Panc1 (cell line): ENCODE measurements around the gene LIN7B.
"Not testable (repeated sequence)": the region's sequence is repeated elsewhere in the genome, so short reads cannot be mapped to it uniquely, and the experiment has no call there.

Source experiments
- POLR2AphosphoS5 ChIP-seq: IDR thresholded peaks from 2 replicates; pipeline ENCODE4 v1.6.1; 2012; ENCODE audit warnings: mild to moderate bottlenecking, low read depth, low read length, moderate library complexity
- SIN3A ChIP-seq: IDR thresholded peaks from 2 replicates; pipeline ENCODE4 v1.6.1; 2012; ENCODE audit warnings: low read depth, mild to moderate bottlenecking, low read length, moderate library complexity, borderline replicate concordance; ENCODE audit not compliant: insufficient read depth
- TCF7L2 ChIP-seq: IDR thresholded peaks from 2 replicates; pipeline ENCODE4 v1.6.1; 2011; ENCODE audit warnings: mild to moderate bottlenecking, low read depth, low read length, inconsistent platforms
- TF ChIP-seq, protein P1 (sequence below): fragments of 450-650 bp; IDR thresholded peaks from 2 replicates; pipeline ENCODE4 v1.5.1; 2017; ENCODE audit warnings: mild to moderate bottlenecking

- TF ChIP-seq, protein P1, sequence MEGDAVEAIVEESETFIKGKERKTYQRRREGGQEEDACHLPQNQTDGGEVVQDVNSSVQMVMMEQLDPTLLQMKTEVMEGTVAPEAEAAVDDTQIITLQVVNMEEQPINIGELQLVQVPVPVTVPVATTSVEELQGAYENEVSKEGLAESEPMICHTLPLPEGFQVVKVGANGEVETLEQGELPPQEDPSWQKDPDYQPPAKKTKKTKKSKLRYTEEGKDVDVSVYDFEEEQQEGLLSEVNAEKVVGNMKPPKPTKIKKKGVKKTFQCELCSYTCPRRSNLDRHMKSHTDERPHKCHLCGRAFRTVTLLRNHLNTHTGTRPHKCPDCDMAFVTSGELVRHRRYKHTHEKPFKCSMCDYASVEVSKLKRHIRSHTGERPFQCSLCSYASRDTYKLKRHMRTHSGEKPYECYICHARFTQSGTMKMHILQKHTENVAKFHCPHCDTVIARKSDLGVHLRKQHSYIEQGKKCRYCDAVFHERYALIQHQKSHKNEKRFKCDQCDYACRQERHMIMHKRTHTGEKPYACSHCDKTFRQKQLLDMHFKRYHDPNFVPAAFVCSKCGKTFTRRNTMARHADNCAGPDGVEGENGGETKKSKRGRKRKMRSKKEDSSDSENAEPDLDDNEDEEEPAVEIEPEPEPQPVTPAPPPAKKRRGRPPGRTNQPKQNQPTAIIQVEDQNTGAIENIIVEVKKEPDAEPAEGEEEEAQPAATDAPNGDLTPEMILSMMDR = not testable (repeated sequence)
- not testable (repeated sequence) for TF ChIP-seq SIN3A, TCF7L2, POLR2AphosphoS5
Observed at GRCh38 chr19:49127225-49127624, 13.1 kb downstream of the LIN7B start.
